Lung (tissue), 12 donors: ENCODE measurements around the gene ZNF48. TPM values are rescaled to one million over a fixed set of nuclear protein-coding genes. Genes with fewer than 3 reads are reported as not detected.

ENCODE experiments used
- ATAC-seq: fragments of 200-7000 bp; cut with Tn5 transposase; one replicate; pipeline ENCODE4 v1.9.1; 2020; ENCODE audit warnings: moderate number of reproducible peaks; ENCODE audit not compliant: insufficient read depth, low FRiP score
- DNase-seq, 3 donors: peaks; one replicate each; pipeline ENCODE4 v3.0.0-alpha.2; 2013 to 2017
- H3K27ac ChIP-seq, 2 donors: one replicate each; pipeline ENCODE4 v1.5.1; 2013; ENCODE audit warnings: mild to moderate bottlenecking in 2 of 2, moderate library complexity in 2 of 2, control low read depth in 1 of 2, inconsistent platforms in 1 of 2, low read depth in 1 of 2, low read length in 1 of 2
- H3K27me3 ChIP-seq, 3 donors: one replicate each; pipeline ENCODE4 v1.5.1; 2013; ENCODE audit warnings: low read length in 2 of 3; ENCODE audit not compliant: control insufficient read depth in 3 of 3, insufficient read depth in 3 of 3
- H3K36me3 ChIP-seq, 4 donors: one replicate each; pipeline ENCODE4 v1.5.1; 2013; ENCODE audit warnings: low read length in 4 of 4, mild to moderate bottlenecking in 1 of 4, moderate library complexity in 1 of 4; ENCODE audit not compliant: control insufficient read depth in 4 of 4, insufficient read depth in 4 of 4
- H3K4me1 ChIP-seq, 5 donors: one replicate each; pipeline ENCODE4 v1.5.1; 2013; ENCODE audit warnings: low read length in 5 of 5, mild to moderate bottlenecking in 2 of 5, moderate library complexity in 1 of 5; ENCODE audit not compliant: control insufficient read depth in 5 of 5, insufficient read depth in 5 of 5
- H3K4me3 ChIP-seq: one replicate; pipeline ENCODE4 v1.5.1; 2013; ENCODE audit warnings: mild to moderate bottlenecking, control low read depth, moderate library complexity
- H3K9ac ChIP-seq, 2 donors: one replicate each; pipeline ENCODE4 v1.5.1; 2013; ENCODE audit warnings: low read length in 2 of 2, control low read depth in 1 of 2; ENCODE audit not compliant: insufficient read depth in 1 of 2
- H3K9me3 ChIP-seq, 4 donors: one replicate each; pipeline ENCODE4 v1.5.1; 2013; ENCODE audit warnings: low read length in 3 of 4, mild to moderate bottlenecking in 1 of 4, moderate library complexity in 1 of 4; ENCODE audit not compliant: control insufficient read depth in 4 of 4, insufficient read depth in 3 of 4
- CTCF ChIP-seq: IDR thresholded peaks from 2 replicates; pipeline ENCODE4 v1.5.1; 2012; ENCODE audit warnings: mild to moderate bottlenecking; ENCODE audit errors: control extremely low read depth, extremely low read depth
- WGBS, 2 donors: extraction: QIAGEN DNeasy Blood & Tissue Kit; methylation state at CpG; one replicate each; pipeline ENCODE4 v1.1.7; 2013; 5-methylcytosine and 5-hydroxymethylcytosine counted together
- polyA plus RNA-seq, 2 donors: library from polyadenylated mRNA; stranded (reverse); fragments of 200-250 nt; gene quantifications; one replicate each; pipeline ENCODE4 v1.2.1, GENCODE V29; 2013
- total RNA-seq, 2 donors: library from RNA; depleted of rRNA in 1 of 2; stranded (reverse); fragments of >200 nt in 1 of 2; gene quantifications; one replicate each; pipeline ENCODE4 v1.2.1, GENCODE V29; 2014 to 2021
- donor health status: control.
- donor health status: control.
- donor health status: Bipolar disorder and iron deficiency.
- donor health status: healthy.
- donor health status: DM: yes; HTN: yes; CAD: no.

ZNF48 gene
- total and polyA plus RNA-seq, 4 donors, result 4.2 to 8.0 (median 5.0) TPM

DNA sequence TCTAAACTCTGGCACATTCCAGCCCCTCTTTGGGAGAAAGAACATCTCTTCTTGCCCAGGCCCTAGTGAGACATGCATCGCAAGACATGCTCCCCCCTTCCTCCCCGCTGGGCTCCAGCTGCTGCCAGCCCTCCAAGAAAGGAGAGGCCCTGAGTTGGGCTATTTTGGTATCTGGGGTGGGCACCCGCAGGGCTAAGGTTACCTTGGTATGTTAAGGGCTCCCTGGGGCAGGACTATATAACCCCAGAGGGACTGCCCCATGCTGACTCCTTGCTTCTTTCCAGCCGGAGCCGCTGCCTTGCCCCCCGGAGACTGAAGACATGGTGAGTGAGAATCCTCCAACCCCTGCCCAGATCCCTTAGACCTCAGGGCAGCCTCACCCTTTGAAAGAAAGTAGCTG lies 20.7 kb upstream of the ZNF48 start, which contains the start of gene MYL11:
TSS of gene MYL11 (plus strand) at position 265 of the 400 bp plus-strand sequence. CDS start at position 321, 56 bp downstream.
- TF ChIP-seq CTCF, result no peak
- Histone ChIP-seq H3K4me3 (no peak within 1 kb of the TSS), H3K4me1 (peaks cover 0 to 10% (median 5%) of the 10 kb centered on the region in 5 donors), H3K27me3 (no peaks in the 10 kb centered on the region), H3K9ac (no peak within 1 kb of the TSS), H3K27ac (no peak within 1 kb of the TSS), H3K9me3 (no peaks in the 10 kb centered on the region), H3K36me3 (no peaks in the 10 kb centered on the region)
- WGBS, 2 donors, result 93 to 96% methylated on average over 6 of the region's 6 CpGs
- ATAC-seq, result no peak
- no peak for DNase-seq

GRCh38 chr16:30375864-30376263 lies 19.4 kb upstream of the ZNF48 start:
- 91 to 94% methylated on average over 8 of the region's 8 CpGs for WGBS, 2 donors
- no peak for ATAC-seq
- H3K4me3 ChIP-seq, result no peak overlapping the region
- H3K27me3 ChIP-seq, result no peaks in the 10 kb centered on the region
- peaks cover 0 to 10% (median 5%) of the 10 kb centered on the region in 5 donors for H3K4me1 ChIP-seq
- no peak for DNase-seq
- no peaks in the 10 kb centered on the region for H3K36me3 ChIP-seq
- no peak overlapping the region for H3K9ac ChIP-seq
- H3K9me3 ChIP-seq, result no peaks in the 10 kb centered on the region
- no peak overlapping the region for H3K27ac ChIP-seq
- no peak for TF ChIP-seq CTCF

- no peak overlapping the region for H3K27ac ChIP-seq
- WGBS, 2 donors, result 97% methylated on average over 7 to 8 of the region's 8 CpGs
Measured at GRCh38 chr16:30376461-30376902, 18.7 kb upstream of the ZNF48 start.

More at GRCh38 chr16:30376461-30376902, 18.7 kb upstream of the ZNF48 start:
- DNase-seq (no peak), ATAC-seq (no peak)
- H3K36me3 ChIP-seq, result no peaks in the 10 kb centered on the region
- no peaks in the 10 kb centered on the region for H3K27me3 ChIP-seq
- no peak overlapping the region for H3K4me3 ChIP-seq
- no peak overlapping the region for H3K9ac ChIP-seq
- TF ChIP-seq CTCF, result no peak
- peaks cover 0 to 6% (median 5%) of the 10 kb centered on the region in 5 donors for H3K4me1 ChIP-seq
- H3K9me3 ChIP-seq, result no peaks in the 10 kb centered on the region
